Ectodermal cell (in vitro differentiated cells): Measurements from ENCODE around the gene MEF2C.

Experiments used
- H3K27ac ChIP-seq: 2 replicates; pipeline ENCODE4 v1.7.0; 2013; ENCODE audit warnings: mild to moderate bottlenecking, low read depth, low read length; ENCODE audit not compliant: insufficient read depth, poor library complexity, severe bottlenecking
- H3K27me3 ChIP-seq: 2 replicates; pipeline ENCODE4 v1.7.0; 2013; ENCODE audit warnings: mild to moderate bottlenecking, low read length; ENCODE audit not compliant: insufficient read depth, control insufficient read depth, poor library complexity, severe bottlenecking
- H3K36me3 ChIP-seq: one replicate; pipeline ENCODE4 v1.7.0; 2013; ENCODE audit warnings: low read length; ENCODE audit not compliant: control insufficient read depth, insufficient read depth
- H3K4me1 ChIP-seq: one replicate; pipeline ENCODE4 v1.7.0; 2013; ENCODE audit warnings: low read length; ENCODE audit not compliant: control insufficient read depth, insufficient read depth
- H3K4me3 ChIP-seq: 2 replicates; pipeline ENCODE4 v1.7.0; 2013; ENCODE audit warnings: low read depth, low read length, control low read depth; ENCODE audit not compliant: insufficient read depth
- H3K9me3 ChIP-seq: 2 replicates; pipeline ENCODE4 v1.7.0; 2013; ENCODE audit warnings: mild to moderate bottlenecking, low read length, moderate library complexity; ENCODE audit not compliant: control insufficient read depth
- WGBS, 2 experiments: methylation state at CpG; one replicate each; pipeline ENCODE4 v1.1.7; 2013; ENCODE audit warnings: missing lambda C conversion rate in 2 of 2; 5-methylcytosine and 5-hydroxymethylcytosine counted together

MEF2C gene

DNA sequence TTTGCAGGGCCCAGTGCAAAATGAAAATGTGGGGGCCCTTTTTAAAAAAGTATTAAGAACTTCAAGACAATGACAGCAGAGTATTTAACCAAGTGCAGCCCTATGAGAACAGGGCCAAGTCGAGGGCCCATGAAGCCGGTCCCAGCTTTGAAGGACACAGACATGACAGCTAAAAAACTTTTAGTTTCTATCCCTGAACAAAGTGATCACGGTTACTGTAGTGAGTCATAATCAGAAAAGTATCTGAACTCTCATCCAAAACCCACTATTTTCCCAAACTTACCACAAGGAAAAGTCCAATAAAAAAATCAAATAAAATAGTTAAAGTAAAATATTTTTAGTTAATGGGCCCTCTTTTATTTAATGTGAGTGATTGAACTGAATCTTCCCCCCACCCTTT, 126.0 kb downstream of the MEF2C start:
- WGBS, 2 experiments = 90 to 92% methylated on average over 3 of the region's 3 CpGs

DNA sequence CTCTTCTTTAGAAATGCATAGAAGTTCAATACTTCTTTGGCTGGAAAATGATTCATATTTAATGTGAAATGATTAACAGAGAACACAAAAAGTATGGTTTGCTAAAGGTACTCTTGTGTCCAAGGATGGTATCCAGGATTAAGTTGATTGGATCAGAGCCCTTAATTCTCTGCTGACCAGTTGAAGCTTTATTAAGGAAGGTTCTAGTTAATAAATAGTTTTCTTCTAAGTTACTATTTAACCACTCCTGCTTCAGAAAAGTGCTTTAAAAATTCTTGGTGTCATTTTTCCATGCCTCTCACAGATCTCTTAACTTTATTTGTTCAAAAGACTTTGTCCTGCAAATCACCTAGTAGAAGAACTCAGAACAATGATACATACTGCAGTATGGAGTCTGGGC, 134.3 kb downstream of the MEF2C start:
- Histone ChIP-seq H3K9me3 (no peaks in the 10 kb centered on the region), H3K27ac (no peak overlapping the region), H3K36me3 (no peaks in the 10 kb centered on the region), H3K4me3 (no peak overlapping the region), H3K4me1 (no peaks in the 10 kb centered on the region), H3K27me3 (no peaks in the 10 kb centered on the region)

More for the DNA sequence above, 126.0 kb downstream of the MEF2C start:
- Histone ChIP-seq H3K36me3 (no peaks in the 10 kb centered on the region), H3K9me3 (no peaks in the 10 kb centered on the region), H3K4me1 (no peaks in the 10 kb centered on the region), H3K27me3 (no peaks in the 10 kb centered on the region), H3K4me3 (no peak overlapping the region), H3K27ac (no peak overlapping the region)

DNA sequence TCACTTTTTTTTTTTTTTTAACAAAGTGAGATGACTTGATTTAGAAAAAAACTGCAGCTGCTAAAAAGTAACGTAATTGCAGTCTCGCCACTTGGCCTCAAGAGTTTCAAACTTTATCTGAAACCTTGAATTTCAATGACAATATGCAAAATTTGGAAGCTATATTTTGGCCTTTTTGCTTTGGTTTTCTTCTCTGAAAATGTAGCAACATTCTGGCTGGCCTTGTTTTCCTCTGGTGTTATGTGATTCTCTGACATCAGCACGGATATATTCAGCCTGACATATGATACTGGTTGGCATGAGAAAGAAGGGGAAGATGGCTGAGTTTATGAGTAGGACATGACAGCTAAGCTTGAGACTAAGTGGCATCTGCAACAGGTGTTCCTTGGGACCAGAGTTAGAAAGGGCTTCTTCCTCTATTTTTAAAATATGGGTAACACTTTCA, 136.5 kb downstream of the MEF2C start:
- WGBS, 2 experiments = 90 to 97% methylated on average over 3 of the region's 3 CpGs
- Histone ChIP-seq H3K27me3 (no peaks in the 10 kb centered on the region), H3K9me3 (no peaks in the 10 kb centered on the region), H3K36me3 (no peaks in the 10 kb centered on the region), H3K4me3 (no peak overlapping the region), H3K4me1 (no peaks in the 10 kb centered on the region), H3K27ac (no peak overlapping the region)

DNA sequence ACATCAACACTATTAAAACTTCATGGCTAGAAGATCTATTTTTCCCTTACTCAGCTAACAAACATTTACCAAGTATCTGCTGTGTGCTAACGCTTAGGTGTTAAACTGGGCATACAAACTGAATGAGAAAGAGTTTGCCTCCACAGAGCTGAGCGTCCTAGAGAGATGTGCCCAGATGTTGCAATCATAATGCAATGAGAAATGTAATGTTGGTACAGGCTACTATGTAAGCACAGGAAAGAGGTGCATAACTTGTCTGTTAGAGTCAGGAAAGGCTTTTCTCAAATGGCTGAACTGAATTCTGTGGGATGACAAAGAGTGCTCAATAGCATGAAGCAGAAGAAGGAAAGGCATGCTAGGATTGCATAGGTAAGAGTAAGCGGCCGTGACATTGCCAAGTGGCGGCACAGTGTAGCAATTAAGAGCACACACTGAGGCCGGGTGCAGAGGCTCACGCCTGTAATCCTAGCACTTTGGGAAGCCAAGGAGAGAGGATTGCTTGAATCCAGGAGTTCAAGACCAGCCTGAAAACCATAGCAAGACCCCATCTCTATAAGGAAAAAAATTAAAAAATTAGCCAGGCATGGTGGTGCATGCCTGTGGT, 137.8 kb downstream of the MEF2C start:
- no peak overlapping the region for H3K27ac ChIP-seq
- 91 to 93% methylated on average over 7 of the region's 7 CpGs for WGBS, 2 experiments

DNA sequence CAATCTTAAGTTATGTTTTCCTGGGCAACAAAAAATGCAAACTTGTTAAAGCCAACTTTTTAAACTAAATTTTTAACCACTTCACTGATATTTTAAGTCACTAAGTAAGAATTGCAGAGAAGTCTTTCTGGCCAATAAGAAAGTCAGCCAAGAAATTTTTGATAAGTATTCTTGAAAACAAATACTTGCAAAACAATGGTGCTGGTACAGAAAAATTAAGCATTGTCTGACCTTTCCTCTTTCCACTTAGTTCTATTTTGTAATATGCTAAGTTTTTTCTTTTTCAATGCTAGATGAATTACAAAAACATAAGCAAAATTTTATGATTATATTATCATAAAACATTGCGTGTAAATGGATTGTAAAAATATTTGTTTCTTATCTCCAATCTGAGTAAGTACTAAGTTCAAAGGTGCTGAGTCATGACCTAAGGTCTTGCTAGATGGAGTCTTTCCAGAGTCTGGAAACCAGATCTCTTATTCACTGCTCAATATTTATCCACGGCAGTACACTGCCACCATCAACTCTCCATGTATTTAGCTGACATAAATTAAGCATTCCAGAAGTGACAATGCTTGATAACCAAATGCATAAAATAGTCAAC, 139.7 kb downstream of the MEF2C start:
- Histone ChIP-seq H3K27ac (no peak overlapping the region), H3K4me1 (no peaks in the 10 kb centered on the region), H3K9me3 (no peaks in the 10 kb centered on the region), H3K4me3 (no peak overlapping the region), H3K36me3 (no peaks in the 10 kb centered on the region), H3K27me3 (no peaks in the 10 kb centered on the region)
- 85 to 88% methylated on average over 1 of the region's 2 CpGs for WGBS, 2 experiments

More for the DNA sequence above, 137.8 kb downstream of the MEF2C start:
- no peaks in the 10 kb centered on the region for H3K9me3 ChIP-seq
- no peaks in the 10 kb centered on the region for H3K4me1 ChIP-seq
- no peaks in the 10 kb centered on the region for H3K27me3 ChIP-seq
- no peak overlapping the region for H3K4me3 ChIP-seq
- H3K36me3 ChIP-seq = no peaks in the 10 kb centered on the region

DNA sequence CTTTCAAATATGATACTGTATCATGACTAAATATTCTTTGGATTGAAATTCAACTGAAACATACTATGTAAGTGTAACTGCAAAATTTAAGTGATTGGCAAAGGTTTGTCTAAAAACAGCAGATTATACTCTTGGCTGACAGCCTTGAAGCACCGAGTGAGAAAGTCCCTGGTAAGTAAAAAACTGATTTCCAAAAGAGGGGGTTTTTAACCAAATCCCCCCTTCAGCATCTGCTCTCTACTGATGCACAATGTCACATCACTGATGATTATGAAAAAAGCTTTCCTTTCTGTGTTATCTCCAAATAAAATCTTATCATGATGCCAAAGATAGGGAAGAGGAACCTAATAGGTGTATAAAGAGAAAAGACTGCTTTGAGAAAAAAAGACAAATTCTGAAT, 141.0 kb downstream of the MEF2C start:
- Histone ChIP-seq H3K27ac (no peak overlapping the region), H3K9me3 (no peaks in the 10 kb centered on the region), H3K36me3 (no peaks in the 10 kb centered on the region), H3K4me3 (no peak overlapping the region), H3K27me3 (no peaks in the 10 kb centered on the region), H3K4me1 (peaks cover 3% of the 10 kb centered on the region)
- 92 to 96% methylated on average over 1 of the region's 1 CpG for WGBS, 2 experiments

DNA sequence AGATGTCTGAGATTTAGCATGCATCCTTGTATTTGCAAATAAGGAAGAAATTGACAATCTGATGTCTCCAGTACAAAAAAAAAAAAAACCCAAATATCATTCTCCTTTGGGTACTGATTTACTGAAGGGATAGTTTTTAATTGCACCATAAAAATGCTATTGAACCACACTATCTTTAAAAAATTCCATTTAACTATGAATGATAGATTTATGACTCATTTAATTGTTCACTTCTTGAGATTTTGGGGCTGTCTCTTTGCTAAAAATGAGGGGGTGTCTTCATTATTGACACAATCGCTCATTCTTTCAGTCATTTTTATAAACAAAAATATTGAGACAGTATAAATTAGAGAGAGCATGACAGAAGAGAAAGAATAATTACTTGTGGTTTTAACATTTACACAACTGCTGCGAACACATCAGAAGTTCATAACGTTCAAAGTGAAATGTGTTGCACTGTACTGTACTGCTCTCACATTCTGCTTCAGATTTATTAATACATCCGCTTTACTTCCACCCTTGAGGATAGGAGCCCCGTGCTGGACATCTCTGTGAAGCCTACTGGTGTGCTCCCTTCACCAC, 142.3 kb downstream of the MEF2C start:
- Histone ChIP-seq H3K9me3 (no peaks in the 10 kb centered on the region), H3K4me1 (peaks cover 3% of the 10 kb centered on the region), H3K27ac (no peak overlapping the region), H3K36me3 (no peaks in the 10 kb centered on the region), H3K4me3 (no peak overlapping the region), H3K27me3 (no peaks in the 10 kb centered on the region)
- 94 to 98% methylated on average over 4 of the region's 5 CpGs for WGBS, 2 experiments

DNA sequence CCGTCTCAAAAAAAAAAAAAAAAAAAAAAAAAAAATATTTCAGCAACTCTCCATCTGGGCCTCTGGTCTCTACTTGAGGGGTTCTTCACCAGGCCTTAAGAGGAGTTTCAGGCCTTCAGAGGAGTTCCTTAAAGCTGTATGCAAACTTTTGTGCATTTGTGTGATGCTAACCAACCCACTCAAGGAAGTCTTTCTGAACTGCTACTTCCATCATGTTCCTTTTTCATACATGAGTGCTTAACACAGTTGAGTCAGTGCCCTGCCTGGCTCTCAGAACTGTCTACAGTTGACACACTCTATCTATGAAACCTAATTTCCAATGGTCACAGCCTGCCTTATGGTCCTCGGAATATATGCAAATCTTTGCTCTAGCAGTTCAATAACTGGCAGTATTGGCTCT, 146.5 kb downstream of the MEF2C start:
- WGBS, 2 experiments = 94 to 96% methylated on average over 1 of the region's 2 CpGs
- H3K9me3 ChIP-seq = no peaks in the 10 kb centered on the region
- no peak overlapping the region for H3K27ac ChIP-seq
- H3K36me3 ChIP-seq = no peaks in the 10 kb centered on the region
- no peaks in the 10 kb centered on the region for H3K27me3 ChIP-seq
- H3K4me1 ChIP-seq = peaks cover 3% of the 10 kb centered on the region
- H3K4me3 ChIP-seq = no peak overlapping the region

DNA sequence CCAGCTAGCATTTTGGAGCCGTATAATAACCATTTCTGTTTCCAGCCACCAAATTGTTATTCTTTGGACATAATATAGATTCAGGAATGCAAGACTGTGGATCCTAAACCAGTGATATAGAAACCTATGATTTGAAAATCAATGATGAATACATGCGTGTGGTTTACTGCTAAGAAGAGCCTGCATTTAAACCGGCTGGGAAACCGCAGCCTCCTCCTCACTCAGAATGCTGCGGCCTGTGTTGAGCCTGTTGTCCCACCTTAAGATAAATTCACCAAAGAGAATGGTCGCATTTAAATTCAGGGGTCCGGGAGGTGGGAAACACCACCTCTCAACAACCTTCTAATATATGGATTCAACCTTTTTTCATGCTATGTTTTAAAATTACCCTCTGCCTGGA, 148.0 kb downstream of the MEF2C start:
- Histone ChIP-seq H3K4me1 (peaks cover 3% of the 10 kb centered on the region), H3K4me3 (no peak overlapping the region), H3K27me3 (no peaks in the 10 kb centered on the region), H3K27ac (no peak overlapping the region), H3K9me3 (no peaks in the 10 kb centered on the region), H3K36me3 (no peaks in the 10 kb centered on the region)
- 92% methylated on average over 6 to 7 of the region's 7 CpGs for WGBS, 2 experiments

DNA sequence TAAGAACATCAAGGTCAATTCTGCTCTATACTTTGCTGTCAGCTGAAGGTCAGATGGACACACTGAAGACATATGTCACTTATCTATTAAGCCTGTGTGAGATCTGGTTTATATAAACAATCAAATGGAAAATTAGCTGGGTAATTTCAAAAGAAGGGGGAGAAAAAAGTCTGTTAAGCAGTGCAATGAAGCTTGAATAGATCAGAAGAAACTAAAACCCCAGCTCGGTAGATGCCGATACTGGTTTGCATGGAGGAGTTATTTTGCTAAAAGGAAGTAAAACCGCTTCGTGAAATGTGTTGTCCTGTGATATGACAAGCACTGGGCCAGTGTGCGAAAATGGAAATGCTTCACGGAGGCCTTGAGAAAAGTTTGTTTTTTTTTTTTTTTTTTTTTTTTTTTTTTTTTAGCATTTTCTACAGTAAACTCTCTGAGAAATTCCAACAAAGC, 148.8 kb downstream of the MEF2C start:
- 91 to 93% methylated on average over 4 to 6 of the region's 6 CpGs for WGBS, 2 experiments
- H3K27ac ChIP-seq = no peak overlapping the region
- no peak overlapping the region for H3K4me3 ChIP-seq
- H3K4me1 ChIP-seq = peaks cover 3% of the 10 kb centered on the region
- no peaks in the 10 kb centered on the region for H3K27me3 ChIP-seq
- H3K36me3 ChIP-seq = no peaks in the 10 kb centered on the region
- no peaks in the 10 kb centered on the region for H3K9me3 ChIP-seq
